AG04450 (cell line): ENCODE results near the gene TOMM6. TPM values are rescaled to one million over a fixed set of nuclear protein-coding genes. Genes with fewer than 3 reads are reported as not detected.

Experiments
- CTCF ChIA-PET: fragments of 300-600, 350-600 bp; formaldehyde crosslinking; extraction: SDS; loops from one replicate; lab custom pipeline; 2022; ENCODE audit warnings: antibody characterized with exemption, inconsistent platforms; lab: Charles Lee
- POLR2A ChIA-PET: fragments of 350-600 bp; formaldehyde crosslinking; extraction: SDS; loops from one replicate; lab custom pipeline; 2021; ENCODE audit warnings: antibody characterized with exemption, inconsistent platforms; lab: Yijun Ruan, JAX
- DNase-seq: peaks from one replicate; pipeline ENCODE4 v3.0.0-alpha.2; 2011; ENCODE audit warnings: low read depth, low spot score
- H3K27ac ChIP-seq: one replicate; pipeline ENCODE4 v1.5.1; 2012; ENCODE audit warnings: low read depth, low read length, control low read depth
- H3K27me3 ChIP-seq: one replicate; pipeline ENCODE4 v1.6.0; 2012; ENCODE audit warnings: low read length; ENCODE audit not compliant: control insufficient read depth, insufficient read depth
- H3K4me3 ChIP-seq: 2 replicates; pipeline ENCODE4 v1.5.1; 2011; ENCODE audit warnings: mild to moderate bottlenecking, low read depth, low read length, control low read depth
- H3K9me3 ChIP-seq: 2 replicates; pipeline ENCODE4 v1.5.1; 2012; ENCODE audit warnings: low read length; ENCODE audit not compliant: control insufficient read depth, insufficient read depth
- polyA minus RNA-seq: library from RNA; depleted of rRNA, polyadenylated mRNA; stranded (reverse); fragments of >200 nt; gene quantifications from 2 replicates; pipeline ENCODE4 v1.2.3, GENCODE V29; 2011; rRNA and poly(A)+ RNA removed
- polyA plus RNA-seq: library from polyadenylated mRNA; depleted of rRNA; stranded (reverse); fragments of >200 nt; gene quantifications from 2 replicates; pipeline ENCODE4 v1.2.3, GENCODE V29; 2011; rRNA removed
- TF ChIP-seq, protein P1 (sequence below): IDR thresholded peaks from 2 replicates; pipeline ENCODE4 v1.5.1; 2011; ENCODE audit warnings: low read depth, low read length, control low read depth, inconsistent platforms

TOMM6 gene
- polyA plus RNA-seq (165 and 192 TPM in 2 replicates), polyA minus RNA-seq (49.3 and 52.0 TPM in 2 replicates)

DNA sequence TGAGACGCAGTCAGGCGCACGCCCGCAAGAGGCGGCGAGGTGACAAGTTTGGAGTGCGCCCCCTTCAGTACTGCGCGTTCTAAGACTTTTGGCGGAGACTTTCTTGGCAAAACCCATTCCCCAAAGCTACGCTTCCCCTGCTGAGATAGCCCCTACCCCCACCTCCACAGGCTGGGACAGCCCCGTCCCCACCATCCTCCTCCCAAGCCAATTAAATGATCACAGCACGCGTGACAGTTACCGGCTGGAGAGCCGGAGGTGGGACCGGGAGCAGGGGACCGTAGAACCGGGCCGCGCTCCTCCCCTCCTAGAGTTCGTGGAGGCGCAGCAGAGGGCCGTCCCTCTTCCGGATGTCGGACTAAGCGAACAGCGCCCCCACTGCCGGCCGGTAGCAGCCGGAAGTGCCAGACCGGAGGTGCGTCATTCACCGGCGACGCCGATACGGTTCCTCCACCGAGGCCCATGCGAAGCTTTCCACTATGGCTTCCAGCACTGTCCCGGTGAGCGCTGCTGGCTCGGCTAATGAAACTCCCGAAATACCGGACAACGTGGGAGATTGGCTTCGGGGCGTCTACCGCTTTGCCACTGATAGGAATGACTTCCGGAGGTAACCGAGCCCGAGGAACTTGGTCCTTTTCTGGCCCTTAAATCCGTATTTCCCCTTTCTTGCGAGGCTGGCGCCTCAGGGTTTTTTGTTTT is at the start of gene TOMM6:
TOMM6 (plus strand) TSS at position 476 of the 699 bp plus-strand sequence; CDS start at position 480, 4 bp downstream.
- TF ChIP-seq, protein P1, sequence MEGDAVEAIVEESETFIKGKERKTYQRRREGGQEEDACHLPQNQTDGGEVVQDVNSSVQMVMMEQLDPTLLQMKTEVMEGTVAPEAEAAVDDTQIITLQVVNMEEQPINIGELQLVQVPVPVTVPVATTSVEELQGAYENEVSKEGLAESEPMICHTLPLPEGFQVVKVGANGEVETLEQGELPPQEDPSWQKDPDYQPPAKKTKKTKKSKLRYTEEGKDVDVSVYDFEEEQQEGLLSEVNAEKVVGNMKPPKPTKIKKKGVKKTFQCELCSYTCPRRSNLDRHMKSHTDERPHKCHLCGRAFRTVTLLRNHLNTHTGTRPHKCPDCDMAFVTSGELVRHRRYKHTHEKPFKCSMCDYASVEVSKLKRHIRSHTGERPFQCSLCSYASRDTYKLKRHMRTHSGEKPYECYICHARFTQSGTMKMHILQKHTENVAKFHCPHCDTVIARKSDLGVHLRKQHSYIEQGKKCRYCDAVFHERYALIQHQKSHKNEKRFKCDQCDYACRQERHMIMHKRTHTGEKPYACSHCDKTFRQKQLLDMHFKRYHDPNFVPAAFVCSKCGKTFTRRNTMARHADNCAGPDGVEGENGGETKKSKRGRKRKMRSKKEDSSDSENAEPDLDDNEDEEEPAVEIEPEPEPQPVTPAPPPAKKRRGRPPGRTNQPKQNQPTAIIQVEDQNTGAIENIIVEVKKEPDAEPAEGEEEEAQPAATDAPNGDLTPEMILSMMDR = peak; percentile 75
- H3K9me3 ChIP-seq = no peaks in the 10 kb centered on the region; the same call in 1 of the 2 replicates
- ChIA-PET CTCF (interaction anchor here (0.5 to 5.9 kb wide), 64 partner anchors 11 to 419 kb away, joined by 3 to 75 read pairs (median 5); partner anchors contain the start of genes BYSL, MED20 and TAF8), POLR2A (interaction anchor here (0.6 to 2.4 kb wide), 7 partner anchors 53 to 254 kb away, joined by 3 to 17 read pairs (median 3); partner anchors contain the start of genes BYSL, CCND3, MED20 and USP49)
- peak; percentile 85 for DNase-seq
- H3K27ac ChIP-seq = peak within 1 kb of the TSS; percentile 84
- H3K4me3 ChIP-seq = peak within 1 kb of the TSS; percentile 100
- no peaks in the 10 kb centered on the region for H3K27me3 ChIP-seq

DNA sequence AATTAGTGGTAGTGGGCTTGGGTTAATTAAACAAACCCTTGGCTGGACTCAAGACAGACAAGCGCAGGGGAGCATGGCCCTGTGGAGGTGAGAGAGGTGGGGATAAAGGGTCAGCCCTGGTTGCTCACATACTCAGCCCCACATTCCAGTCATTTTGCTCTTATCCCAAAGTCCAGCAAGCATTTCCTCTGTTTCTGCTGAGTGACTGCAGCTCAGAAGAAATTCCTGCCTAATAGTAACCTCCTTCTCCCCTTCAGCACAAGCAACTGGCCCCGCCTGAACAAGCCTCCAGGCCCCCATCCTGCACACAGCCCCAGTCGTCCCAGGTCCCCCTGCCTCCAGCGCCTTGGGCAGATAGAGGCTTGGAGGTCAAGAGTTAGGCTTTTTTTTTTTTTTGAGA is 48.5 kb upstream of the TOMM6 start:
- H3K4me3 ChIP-seq = no peak overlapping the region
- TF ChIP-seq, protein P1 = no peak
- H3K9me3 ChIP-seq = no peaks in the 10 kb centered on the region
- ChIA-PET POLR2A (no interaction called here), CTCF (no interaction called here)
- no peak for DNase-seq
- no peak overlapping the region for H3K27ac ChIP-seq
- H3K27me3 ChIP-seq = peaks cover 3% of the 10 kb centered on the region

DNA sequence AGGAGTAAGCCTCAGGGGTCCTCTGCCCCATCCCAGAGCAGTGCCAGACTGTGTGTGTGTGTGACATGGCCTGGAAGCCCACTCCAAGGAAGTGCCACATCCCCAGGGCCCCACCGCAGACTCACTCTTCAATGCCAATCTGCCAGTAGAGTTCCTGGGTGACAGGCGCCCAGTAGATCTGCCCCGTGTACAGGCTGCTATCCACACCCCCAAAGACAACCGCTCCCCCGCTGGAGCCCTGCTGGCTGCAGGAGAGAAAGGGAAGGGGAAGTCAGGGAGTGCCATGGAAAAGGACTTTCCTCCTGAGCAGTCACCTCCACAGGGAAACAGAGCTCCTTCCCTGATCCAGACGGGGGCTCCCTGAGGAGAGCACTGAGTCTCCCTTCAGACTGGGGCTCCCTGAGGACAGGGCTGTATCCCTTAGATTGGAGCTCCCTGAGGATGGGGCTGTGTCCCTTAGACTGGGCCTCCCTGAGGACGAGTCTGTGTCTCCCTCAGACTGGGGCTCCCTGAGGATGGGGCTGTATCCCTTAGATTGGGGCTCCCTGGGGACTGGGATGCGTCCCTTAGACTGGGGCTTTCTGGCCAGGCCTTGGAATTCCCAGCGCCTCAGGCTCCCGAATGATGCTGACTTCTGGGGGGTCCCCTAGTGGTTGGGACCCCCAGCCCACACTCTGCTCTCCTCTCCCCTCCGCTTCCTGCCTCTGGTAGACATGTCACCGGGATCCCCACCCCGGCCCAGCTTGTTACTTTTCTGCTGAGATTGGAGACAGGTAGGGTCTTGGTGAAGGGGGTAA is 46.9 kb upstream of the TOMM6 start:
- TF ChIP-seq, protein P1 = no peak
- POLR2A ChIA-PET = no interaction called here

DNA sequence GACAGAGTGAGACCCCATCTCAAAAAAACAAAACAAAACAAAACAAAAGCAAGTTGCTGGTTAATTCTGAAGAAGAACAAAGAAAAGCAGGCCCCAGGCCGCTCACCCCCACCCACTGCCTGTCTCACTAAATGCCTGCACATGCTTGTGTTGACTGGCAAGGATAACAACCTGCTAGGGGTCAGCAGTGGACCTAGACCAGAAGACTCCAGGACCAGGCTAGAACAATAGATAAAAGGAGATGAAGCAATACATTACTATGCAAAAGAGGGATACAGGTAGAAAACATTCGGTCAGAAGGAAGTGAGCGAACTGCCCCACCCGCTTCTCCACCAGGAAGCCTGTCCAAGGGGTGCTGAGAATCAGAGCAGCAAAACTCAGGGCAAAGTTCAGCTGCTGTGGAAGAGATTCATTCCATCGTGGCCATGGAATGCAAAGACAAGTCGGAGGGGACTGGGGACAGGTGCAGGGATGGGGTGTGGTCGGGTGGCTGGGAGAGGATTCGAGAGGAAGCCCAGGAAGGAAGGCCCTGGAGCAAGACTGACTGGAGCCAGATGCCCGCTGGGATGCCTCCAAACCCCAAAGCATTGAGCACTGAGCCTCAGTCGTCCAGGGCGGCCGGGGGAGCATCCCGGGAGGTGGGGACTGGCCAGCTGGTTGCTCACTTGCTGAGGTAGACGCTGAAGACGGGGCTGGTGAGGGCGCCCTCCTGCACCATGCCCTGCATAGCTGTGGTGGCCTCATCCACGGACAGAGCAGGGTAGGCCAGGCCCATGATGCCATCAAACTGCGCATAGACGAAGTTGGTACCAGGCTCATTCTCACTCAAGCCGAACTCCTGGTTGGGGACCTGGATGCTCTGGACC is 45.6 kb upstream of the TOMM6 start:
- H3K9me3 ChIP-seq = no peaks in the 10 kb centered on the region
- no peak for DNase-seq
- TF ChIP-seq, protein P1 = no peak
- H3K4me3 ChIP-seq = no peak overlapping the region
- CTCF ChIA-PET = no interaction called here
- POLR2A ChIA-PET = no interaction called here
- H3K27me3 ChIP-seq = peaks cover 4% of the 10 kb centered on the region
- H3K27ac ChIP-seq = no peak overlapping the region

More for the DNA sequence above, 46.9 kb upstream of the TOMM6 start:
- CTCF ChIA-PET = interaction anchor here (0.5 to 0.7 kb wide), 2 partner anchors 29 to 35 kb away, joined by 3 read pairs; no protein-coding TSS in a partner anchor
- Histone ChIP-seq H3K27me3 (peaks cover 3% of the 10 kb centered on the region), H3K9me3 (no peaks in the 10 kb centered on the region), H3K27ac (no peak overlapping the region), H3K4me3 (no peak overlapping the region)
- DNase-seq = no peak
